Astrocyte (in vitro differentiated cells and primary cell): Measurements from ENCODE around the gene RUFY3.

Experiments
- EZH2 ChIP-seq: IDR thresholded peaks from 2 replicates; pipeline ENCODE4 v1.6.1; 2012; ENCODE audit warnings: mild to moderate bottlenecking, low read length, inconsistent platforms; ENCODE audit not compliant: insufficient read depth
- TF ChIP-seq, protein P1 (sequence below): IDR thresholded peaks from 2 replicates; pipeline ENCODE4 v1.5.1; 2011; ENCODE audit warnings: low read depth, mild to moderate bottlenecking, inconsistent platforms, low read length, moderate library complexity; ENCODE audit not compliant: insufficient read depth

DNA sequence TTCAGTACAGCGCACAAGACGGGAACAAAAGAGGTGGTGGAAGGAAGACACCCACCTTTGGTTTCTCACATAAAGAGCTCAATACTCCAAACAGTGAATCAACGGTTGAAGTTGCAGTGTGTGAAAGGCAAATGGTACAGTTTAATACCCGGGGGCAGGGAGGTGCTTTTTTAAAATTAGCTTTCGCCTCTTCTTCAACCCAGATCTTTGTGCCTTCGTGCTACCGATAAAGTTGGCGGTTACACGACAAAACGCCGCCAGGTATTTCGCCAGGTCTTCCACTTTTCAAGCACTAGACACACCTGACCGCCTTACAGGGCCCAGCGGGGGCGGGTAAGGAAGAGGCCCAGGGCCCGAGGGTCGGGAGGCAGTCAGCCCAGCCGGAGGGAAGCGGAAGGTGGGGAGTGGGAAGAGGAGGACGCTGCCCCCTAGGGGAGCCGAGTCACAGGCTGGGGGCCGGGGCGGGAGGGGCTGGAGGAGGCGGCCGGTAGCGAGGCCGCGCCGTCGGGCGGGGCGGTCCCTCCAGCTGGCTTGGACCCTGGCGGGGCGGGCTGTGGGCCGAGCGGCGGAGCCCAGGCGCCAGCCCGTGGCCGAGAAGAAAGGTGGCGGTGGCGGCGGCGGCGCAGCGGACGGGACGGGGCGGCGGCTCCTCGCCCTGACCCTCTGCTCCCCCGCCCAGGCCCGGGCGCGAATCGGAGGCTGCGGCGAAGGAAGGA, 17.4 kb upstream of the RUFY3 start:
- TF ChIP-seq EZH2: no peak
- TF ChIP-seq, protein P1, sequence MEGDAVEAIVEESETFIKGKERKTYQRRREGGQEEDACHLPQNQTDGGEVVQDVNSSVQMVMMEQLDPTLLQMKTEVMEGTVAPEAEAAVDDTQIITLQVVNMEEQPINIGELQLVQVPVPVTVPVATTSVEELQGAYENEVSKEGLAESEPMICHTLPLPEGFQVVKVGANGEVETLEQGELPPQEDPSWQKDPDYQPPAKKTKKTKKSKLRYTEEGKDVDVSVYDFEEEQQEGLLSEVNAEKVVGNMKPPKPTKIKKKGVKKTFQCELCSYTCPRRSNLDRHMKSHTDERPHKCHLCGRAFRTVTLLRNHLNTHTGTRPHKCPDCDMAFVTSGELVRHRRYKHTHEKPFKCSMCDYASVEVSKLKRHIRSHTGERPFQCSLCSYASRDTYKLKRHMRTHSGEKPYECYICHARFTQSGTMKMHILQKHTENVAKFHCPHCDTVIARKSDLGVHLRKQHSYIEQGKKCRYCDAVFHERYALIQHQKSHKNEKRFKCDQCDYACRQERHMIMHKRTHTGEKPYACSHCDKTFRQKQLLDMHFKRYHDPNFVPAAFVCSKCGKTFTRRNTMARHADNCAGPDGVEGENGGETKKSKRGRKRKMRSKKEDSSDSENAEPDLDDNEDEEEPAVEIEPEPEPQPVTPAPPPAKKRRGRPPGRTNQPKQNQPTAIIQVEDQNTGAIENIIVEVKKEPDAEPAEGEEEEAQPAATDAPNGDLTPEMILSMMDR: no peak
